DND-41 (cell line): Measurements from ENCODE around the gene RNF10.

Experiments used
- CTCF ChIP-seq: IDR thresholded peaks from 2 replicates; pipeline ENCODE4 v1.5.1; 2012; ENCODE audit warnings: borderline replicate concordance, low read length, moderate library complexity, mild to moderate bottlenecking; ENCODE audit not compliant: poor library complexity, severe bottlenecking; ENCODE audit errors: extremely low read depth
- EZH2 ChIP-seq: IDR thresholded peaks from 3 replicates; pipeline ENCODE4 v1.6.1; 2012; ENCODE audit warnings: borderline replicate concordance, low read depth, mild to moderate bottlenecking, moderate library complexity, low read length, inconsistent platforms; ENCODE audit not compliant: severe bottlenecking

- no peak for TF ChIP-seq CTCF
- TF ChIP-seq EZH2, result no peak
Measured at GRCh38 chr12:120495186-120495730, 38.9 kb upstream of the RNF10 start.
